GM21576 (cell line): Measurements from ENCODE around the gene PSMC6.
"Not testable (repeated sequence)": the region's sequence is repeated elsewhere in the genome, so short reads cannot be mapped to it uniquely, and the experiment has no call there.

Experiments used
- ATAC-seq: cut with Tn5 transposase; IDR thresholded peaks from one replicate; pipeline ENCODE4 v1.9.1; 2021; ENCODE audit warnings: mild to moderate bottlenecking, moderate library complexity; ENCODE audit not compliant: unreplicated experiment

The PSMC6 gene

GRCh38 chr14:52711666-52712065 lies 4.7 kb downstream of the PSMC6 start:
- no peak for ATAC-seq

- ATAC-seq = no peak
These were observed 9.2 kb downstream of the PSMC6 start for GRCh38 chr14:52716155-52716554.

- no peak for ATAC-seq
These were observed 16.7 kb downstream of the PSMC6 start for GRCh38 chr14:52723514-52724359.

GRCh38 chr14:52724360-52724644 lies 17.3 kb downstream of the PSMC6 start:
- ATAC-seq = no peak

- not testable (repeated sequence) for ATAC-seq
These were observed 20.5 kb downstream of the PSMC6 start for GRCh38 chr14:52727509-52727908.

- not testable (repeated sequence) for ATAC-seq
These were observed 22.0 kb downstream of the PSMC6 start for GRCh38 chr14:52729035-52729434.

GRCh38 chr14:52729585-52729924 lies 22.6 kb downstream of the PSMC6 start:
- no peak for ATAC-seq

- ATAC-seq = peak; percentile 93
These were observed 23.1 kb downstream of the PSMC6 start, which contains the start of gene STYX for GRCh38 chr14:52729925-52730708. Gene STYX (plus strand): TSS chr14:52730166. CDS start chr14:52730475, 309 bp downstream.

GRCh38 chr14:52730709-52731111 lies 23.7 kb downstream of the PSMC6 start:
- ATAC-seq = no peak

GRCh38 chr14:52733824-52734223 lies 26.8 kb downstream of the PSMC6 start:
- no peak for ATAC-seq

- ATAC-seq = no peak
These were observed 29.0 kb downstream of the PSMC6 start for GRCh38 chr14:52735921-52736489.

GRCh38 chr14:52738409-52738808 lies 31.4 kb downstream of the PSMC6 start:
- ATAC-seq = no peak

- no peak for ATAC-seq
These were observed 33.8 kb downstream of the PSMC6 start for GRCh38 chr14:52740751-52741150.

- ATAC-seq = peak; percentile 29
These were observed 34.9 kb downstream of the PSMC6 start for GRCh38 chr14:52741865-52742264.

- no peak for ATAC-seq
These were observed 41.8 kb downstream of the PSMC6 start for GRCh38 chr14:52748647-52749292.

- no peak for ATAC-seq
These were observed 48.8 kb downstream of the PSMC6 start for GRCh38 chr14:52755607-52756316.

- ATAC-seq = no peak
These were observed 52.1 kb downstream of the PSMC6 start for GRCh38 chr14:52759145-52759544.

GRCh38 chr14:52762923-52763322 lies 55.9 kb downstream of the PSMC6 start:
- not testable (repeated sequence) for ATAC-seq

GRCh38 chr14:52767058-52767833 lies 60.2 kb downstream of the PSMC6 start:
- ATAC-seq = no peak

- no peak for ATAC-seq
These were observed 62.9 kb downstream of the PSMC6 start for GRCh38 chr14:52769887-52770286.
